NT2/D1 (cell line): ENCODE results near the gene FCRL6.

Source experiments
- YY1 ChIP-seq: IDR thresholded peaks from 2 replicates; pipeline ENCODE4 v1.6.1; 2011; ENCODE audit not compliant: insufficient read length, insufficient read depth
- ZNF274 ChIP-seq: IDR thresholded peaks from 2 replicates; pipeline ENCODE4 v1.6.1; 2011; ENCODE audit warnings: mild to moderate bottlenecking, low read depth, low read length

GRCh38 chr1:159775716-159776115 is 26.4 kb upstream of the FCRL6 start:
- TF ChIP-seq ZNF274 (no peak), YY1 (no peak)
